Measurements from ENCODE around the gene ADARB2.

Gene ADARB2

GRCh38 chr10:1281405-1281782 lies 455.9 kb downstream of the ADARB2 start:
- Histone ChIP-seq H3K27me3 (replicated peaks; ENCODE audit: control insufficient read depth, insufficient read depth, low read length) (no peaks in the 10 kb centered on the region), H3K4me1 (ENCODE audit: control insufficient read depth, insufficient read depth, low read length) (no peaks in the 10 kb centered on the region), H3K4me3 (ENCODE audit: low read length) (no peak overlapping the region), H3K36me3 (ENCODE audit: control insufficient read depth, insufficient read depth, low read length, severe bottlenecking) (no peaks in the 10 kb centered on the region), H3K9ac (ENCODE audit: low read length) (no peak overlapping the region), H3K9me3 (ENCODE audit: control insufficient read depth, low read length) (no peaks in the 10 kb centered on the region)
- DNase-seq (ENCODE audit: low read depth), result no peak

GRCh38 chr10:1280466-1281404 lies 456.6 kb downstream of the ADARB2 start:
- no peak overlapping the region for H3K9ac ChIP-seq (ENCODE audit: low read length)
- H3K4me3 ChIP-seq (ENCODE audit: low read length), result no peak overlapping the region
- H3K36me3 ChIP-seq (ENCODE audit: control insufficient read depth, insufficient read depth, low read length, severe bottlenecking), result no peaks in the 10 kb centered on the region
- no peaks in the 10 kb centered on the region for H3K27me3 ChIP-seq (replicated peaks; ENCODE audit: control insufficient read depth, insufficient read depth, low read length)
- no peak for DNase-seq (ENCODE audit: low read depth)
- no peaks in the 10 kb centered on the region for H3K9me3 ChIP-seq (ENCODE audit: control insufficient read depth, low read length)
- no peaks in the 10 kb centered on the region for H3K4me1 ChIP-seq (ENCODE audit: control insufficient read depth, insufficient read depth, low read length)

- no peaks in the 10 kb centered on the region for H3K36me3 ChIP-seq (ENCODE audit: control insufficient read depth, insufficient read depth, low read length, severe bottlenecking)
- no peak overlapping the region for H3K9ac ChIP-seq (ENCODE audit: low read length)
- H3K4me3 ChIP-seq (ENCODE audit: low read length), result no peak overlapping the region
- no peak for DNase-seq (ENCODE audit: low read depth)
- H3K9me3 ChIP-seq (ENCODE audit: control insufficient read depth, low read length), result no peaks in the 10 kb centered on the region
- H3K27me3 ChIP-seq (replicated peaks; ENCODE audit: control insufficient read depth, insufficient read depth, low read length), result no peaks in the 10 kb centered on the region
- H3K4me1 ChIP-seq (ENCODE audit: control insufficient read depth, insufficient read depth, low read length), result no peaks in the 10 kb centered on the region
Measured at GRCh38 chr10:1278306-1278705, 459.0 kb downstream of the ADARB2 start.

- Histone ChIP-seq H3K9ac (ENCODE audit: low read length) (no peak overlapping the region), H3K4me1 (ENCODE audit: control insufficient read depth, insufficient read depth, low read length) (no peaks in the 10 kb centered on the region)
Measured at GRCh38 chr10:1274701-1275544, 462.4 kb downstream of the ADARB2 start.

GRCh38 chr10:1274111-1274661 lies 463.1 kb downstream of the ADARB2 start:
- H3K9me3 ChIP-seq (ENCODE audit: control insufficient read depth, low read length), result no peaks in the 10 kb centered on the region
- H3K36me3 ChIP-seq (ENCODE audit: control insufficient read depth, insufficient read depth, low read length, severe bottlenecking), result no peaks in the 10 kb centered on the region
- H3K27me3 ChIP-seq (replicated peaks; ENCODE audit: control insufficient read depth, insufficient read depth, low read length), result no peaks in the 10 kb centered on the region
- H3K4me3 ChIP-seq (ENCODE audit: low read length), result no peak overlapping the region
- no peak for DNase-seq (ENCODE audit: low read depth)
- H3K4me1 ChIP-seq (ENCODE audit: control insufficient read depth, insufficient read depth, low read length), result no peaks in the 10 kb centered on the region
- H3K9ac ChIP-seq (ENCODE audit: low read length), result no peak overlapping the region

More at GRCh38 chr10:1274701-1275544, 462.4 kb downstream of the ADARB2 start:
- DNase-seq (ENCODE audit: low read depth), result no peak
- Histone ChIP-seq H3K36me3 (ENCODE audit: control insufficient read depth, insufficient read depth, low read length, severe bottlenecking) (no peaks in the 10 kb centered on the region), H3K27me3 (replicated peaks; ENCODE audit: control insufficient read depth, insufficient read depth, low read length) (no peaks in the 10 kb centered on the region), H3K4me3 (ENCODE audit: low read length) (no peak overlapping the region), H3K9me3 (ENCODE audit: control insufficient read depth, low read length) (no peaks in the 10 kb centered on the region)

GRCh38 chr10:1273372-1274105 lies 463.8 kb downstream of the ADARB2 start:
- DNase-seq (ENCODE audit: low read depth), result no peak
- Histone ChIP-seq H3K36me3 (ENCODE audit: control insufficient read depth, insufficient read depth, low read length, severe bottlenecking) (no peaks in the 10 kb centered on the region), H3K9ac (ENCODE audit: low read length) (no peak overlapping the region)

GRCh38 chr10:1272777-1273161 lies 464.6 kb downstream of the ADARB2 start:
- no peak overlapping the region for H3K4me3 ChIP-seq (ENCODE audit: low read length)
- no peaks in the 10 kb centered on the region for H3K9me3 ChIP-seq (ENCODE audit: control insufficient read depth, low read length)
- DNase-seq (ENCODE audit: low read depth), result no peak
- no peak overlapping the region for H3K9ac ChIP-seq (ENCODE audit: low read length)
- no peaks in the 10 kb centered on the region for H3K27me3 ChIP-seq (replicated peaks; ENCODE audit: control insufficient read depth, insufficient read depth, low read length)
- no peaks in the 10 kb centered on the region for H3K4me1 ChIP-seq (ENCODE audit: control insufficient read depth, insufficient read depth, low read length)
- H3K36me3 ChIP-seq (ENCODE audit: control insufficient read depth, insufficient read depth, low read length, severe bottlenecking), result no peaks in the 10 kb centered on the region

More at GRCh38 chr10:1273372-1274105, 463.8 kb downstream of the ADARB2 start:
- no peaks in the 10 kb centered on the region for H3K9me3 ChIP-seq (ENCODE audit: control insufficient read depth, low read length)
- no peaks in the 10 kb centered on the region for H3K4me1 ChIP-seq (ENCODE audit: control insufficient read depth, insufficient read depth, low read length)
- no peak overlapping the region for H3K4me3 ChIP-seq (ENCODE audit: low read length)
- no peaks in the 10 kb centered on the region for H3K27me3 ChIP-seq (replicated peaks; ENCODE audit: control insufficient read depth, insufficient read depth, low read length)

GRCh38 chr10:1272079-1272776 lies 465.1 kb downstream of the ADARB2 start:
- Histone ChIP-seq H3K9me3 (ENCODE audit: control insufficient read depth, low read length) (no peaks in the 10 kb centered on the region), H3K9ac (ENCODE audit: low read length) (no peak overlapping the region), H3K36me3 (ENCODE audit: control insufficient read depth, insufficient read depth, low read length, severe bottlenecking) (no peaks in the 10 kb centered on the region), H3K27me3 (replicated peaks; ENCODE audit: control insufficient read depth, insufficient read depth, low read length) (no peaks in the 10 kb centered on the region), H3K4me1 (ENCODE audit: control insufficient read depth, insufficient read depth, low read length) (no peaks in the 10 kb centered on the region), H3K4me3 (ENCODE audit: low read length) (no peak overlapping the region)
- DNase-seq (ENCODE audit: low read depth), result no peak

GRCh38 chr10:1270906-1271305 lies 466.4 kb downstream of the ADARB2 start:
- no peaks in the 10 kb centered on the region for H3K27me3 ChIP-seq (replicated peaks; ENCODE audit: control insufficient read depth, insufficient read depth, low read length)
- DNase-seq (ENCODE audit: low read depth), result no peak
- H3K4me1 ChIP-seq (ENCODE audit: control insufficient read depth, insufficient read depth, low read length), result no peaks in the 10 kb centered on the region
- H3K36me3 ChIP-seq (ENCODE audit: control insufficient read depth, insufficient read depth, low read length, severe bottlenecking), result no peaks in the 10 kb centered on the region
- no peak overlapping the region for H3K9ac ChIP-seq (ENCODE audit: low read length)
- no peak overlapping the region for H3K4me3 ChIP-seq (ENCODE audit: low read length)
- H3K9me3 ChIP-seq (ENCODE audit: control insufficient read depth, low read length), result no peaks in the 10 kb centered on the region

- no peaks in the 10 kb centered on the region for H3K9me3 ChIP-seq (ENCODE audit: control insufficient read depth, low read length)
- no peaks in the 10 kb centered on the region for H3K36me3 ChIP-seq (ENCODE audit: control insufficient read depth, insufficient read depth, low read length, severe bottlenecking)
- no peak overlapping the region for H3K4me3 ChIP-seq (ENCODE audit: low read length)
- no peaks in the 10 kb centered on the region for H3K27me3 ChIP-seq (replicated peaks; ENCODE audit: control insufficient read depth, insufficient read depth, low read length)
- H3K4me1 ChIP-seq (ENCODE audit: control insufficient read depth, insufficient read depth, low read length), result no peaks in the 10 kb centered on the region
- H3K9ac ChIP-seq (ENCODE audit: low read length), result no peak overlapping the region
- DNase-seq (ENCODE audit: low read depth), result no peak
Measured at GRCh38 chr10:1270490-1270889, 466.8 kb downstream of the ADARB2 start.

Measured in adipocyte (in vitro differentiated cells).